Ectodermal cell (in vitro differentiated cells): ENCODE data around the gene UGT2B7.
"Not testable (repeated sequence)": the region's sequence is repeated elsewhere in the genome, so short reads cannot be mapped to it uniquely, and the experiment has no call there.

Experiments
- H3K27ac ChIP-seq: 2 replicates; pipeline ENCODE4 v1.7.0; 2013; ENCODE audit warnings: mild to moderate bottlenecking, low read depth, low read length; ENCODE audit not compliant: insufficient read depth, poor library complexity, severe bottlenecking
- H3K27me3 ChIP-seq: 2 replicates; pipeline ENCODE4 v1.7.0; 2013; ENCODE audit warnings: mild to moderate bottlenecking, low read length; ENCODE audit not compliant: insufficient read depth, control insufficient read depth, poor library complexity, severe bottlenecking
- H3K36me3 ChIP-seq: one replicate; pipeline ENCODE4 v1.7.0; 2013; ENCODE audit warnings: low read length; ENCODE audit not compliant: control insufficient read depth, insufficient read depth
- H3K4me1 ChIP-seq: one replicate; pipeline ENCODE4 v1.7.0; 2013; ENCODE audit warnings: low read length; ENCODE audit not compliant: control insufficient read depth, insufficient read depth
- H3K4me3 ChIP-seq: 2 replicates; pipeline ENCODE4 v1.7.0; 2013; ENCODE audit warnings: low read depth, low read length, control low read depth; ENCODE audit not compliant: insufficient read depth
- H3K9me3 ChIP-seq: 2 replicates; pipeline ENCODE4 v1.7.0; 2013; ENCODE audit warnings: mild to moderate bottlenecking, low read length, moderate library complexity; ENCODE audit not compliant: control insufficient read depth
- WGBS, 2 experiments: methylation state at CpG; one replicate each; pipeline ENCODE4 v1.1.7; 2013; ENCODE audit warnings: missing lambda C conversion rate in 2 of 2; 5-methylcytosine and 5-hydroxymethylcytosine counted together

The UGT2B7 gene

DNA sequence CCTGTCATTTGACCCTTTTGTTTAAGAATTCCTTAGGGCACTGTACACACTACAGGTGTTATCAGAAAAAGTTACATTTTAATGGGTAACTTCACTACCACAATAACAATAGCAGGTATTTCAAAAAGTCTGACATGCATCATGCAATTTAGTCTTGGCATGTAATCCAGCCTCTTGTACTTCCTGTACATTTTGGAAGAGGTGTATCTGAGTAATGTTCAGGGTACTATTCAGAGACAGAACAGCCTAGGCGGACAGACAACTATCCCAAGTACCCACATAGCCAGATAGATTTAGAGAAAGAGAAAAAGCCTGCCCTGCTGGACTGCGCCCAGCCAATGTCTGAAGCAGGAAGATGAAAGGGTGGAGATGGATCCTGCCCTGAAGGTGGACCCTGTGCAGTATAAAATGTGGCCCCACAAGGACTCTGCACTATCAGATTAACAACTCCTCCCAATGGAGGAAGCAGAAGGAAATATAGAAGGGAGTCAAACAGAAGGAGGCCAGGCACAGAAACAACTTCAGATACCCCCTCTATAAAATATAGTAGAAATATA is 8.5 kb downstream of the UGT2B7 start:
- H3K4me1 ChIP-seq = no peaks in the 10 kb centered on the region
- no peaks in the 10 kb centered on the region for H3K36me3 ChIP-seq
- H3K27me3 ChIP-seq = no peaks in the 10 kb centered on the region
- H3K4me3 ChIP-seq = no peak overlapping the region
- WGBS, 2 experiments = 94 to 97% methylated on average over 2 of the region's 2 CpGs
- no peak overlapping the region for H3K27ac ChIP-seq
- no peaks in the 10 kb centered on the region for H3K9me3 ChIP-seq

DNA sequence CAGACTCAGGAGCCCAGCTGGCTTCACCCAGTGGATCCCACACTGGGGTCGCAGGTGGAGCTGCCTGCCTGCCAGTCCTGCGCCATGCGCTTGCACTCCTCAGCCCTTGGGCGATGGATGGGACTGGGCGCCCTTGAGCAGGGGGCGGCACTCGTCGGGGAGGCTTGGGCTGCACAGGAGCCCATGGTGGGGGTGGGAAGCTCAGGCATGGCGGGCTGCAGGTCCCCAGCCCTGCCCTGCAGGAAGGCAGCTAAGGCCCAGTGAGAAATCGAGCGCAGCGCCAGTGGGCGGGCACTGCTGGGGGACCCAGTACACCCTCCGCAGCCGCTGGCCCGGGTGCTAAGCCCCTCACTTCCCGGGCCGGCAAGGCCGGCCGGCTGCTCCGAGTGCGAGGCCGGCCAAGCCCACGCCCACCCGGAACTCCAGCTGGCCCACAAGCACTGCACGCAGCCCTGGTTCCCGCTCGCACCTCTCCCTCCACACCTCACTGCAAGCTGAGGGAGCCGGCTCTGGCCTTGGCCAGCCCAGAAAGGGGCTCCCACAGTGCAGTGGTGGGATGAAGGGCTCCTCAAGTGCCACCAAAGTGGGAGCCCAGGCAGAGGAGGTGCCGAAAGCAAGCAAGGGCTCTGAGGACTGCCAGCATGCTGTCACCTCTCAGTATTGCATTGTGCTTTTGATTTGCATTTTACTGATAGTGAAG is 19.0 kb downstream of the UGT2B7 start:
- 95 to 96% methylated on average over 30 of the region's 30 CpGs for whole genome bisulfite sequencing, 2 experiments
- not testable (repeated sequence) for H3K27ac ChIP-seq

DNA sequence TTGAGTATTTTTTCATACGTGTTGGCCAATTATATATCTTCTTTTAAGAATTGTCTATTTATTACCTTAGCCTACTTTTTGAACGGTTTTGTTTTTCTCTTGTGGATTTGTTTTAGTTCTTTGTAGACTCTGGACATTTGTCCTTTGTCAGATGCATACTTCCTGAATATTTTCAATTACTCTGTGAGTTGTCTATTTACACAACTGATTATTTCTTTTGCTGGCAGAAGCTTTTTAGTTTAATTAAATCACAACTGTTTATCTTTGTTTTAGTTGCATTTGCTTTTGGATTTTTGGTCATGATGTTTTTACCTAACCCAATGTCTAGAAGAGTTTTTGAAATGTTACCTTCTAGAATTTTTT is 19.6 kb downstream of the UGT2B7 start:
- Histone ChIP-seq H3K27me3 (no peaks in the 10 kb centered on the region), H3K4me3 (no peak overlapping the region)
- WGBS, 2 experiments = 100% methylated on average over 2 of the region's 2 CpGs; no CpG with 5 or more reads in 1 of the 2 experiments

More for the DNA sequence above, 19.0 kb downstream of the UGT2B7 start:
- not testable (repeated sequence) for H3K4me3 ChIP-seq, H3K9me3 ChIP-seq, H3K36me3 ChIP-seq, H3K27me3 ChIP-seq, H3K4me1 ChIP-seq

DNA sequence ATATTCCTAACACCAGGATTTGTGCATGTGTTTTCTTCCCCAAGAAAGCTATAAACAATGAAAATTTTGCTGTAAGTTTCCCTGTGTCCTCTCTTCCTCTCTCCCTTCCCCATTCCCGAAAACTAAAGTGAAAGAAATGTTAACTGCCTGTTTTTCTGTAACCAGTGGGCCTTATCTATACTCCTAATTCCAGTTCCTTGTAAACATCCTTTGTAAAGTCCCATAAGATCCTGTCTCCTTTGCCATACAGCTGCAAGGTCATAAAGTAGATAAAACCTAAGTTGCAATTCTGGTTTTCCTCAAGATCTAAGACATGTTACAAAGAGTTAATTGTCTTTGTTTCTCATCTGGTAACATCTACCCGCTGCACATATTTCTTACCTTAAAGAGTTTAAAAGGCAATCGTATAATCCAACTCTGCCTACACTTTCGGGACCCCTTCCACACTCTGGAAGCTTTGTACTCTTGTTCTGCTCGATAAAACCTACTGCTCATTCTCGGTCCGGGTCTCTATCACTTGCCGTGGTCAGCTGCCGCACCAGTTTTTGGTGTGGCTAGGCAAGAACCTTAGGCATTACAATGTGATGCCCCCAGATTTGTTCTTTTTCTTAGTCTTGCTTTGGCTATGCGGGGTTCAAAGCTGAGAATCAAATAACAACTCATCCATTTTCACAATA is 20.5 kb downstream of the UGT2B7 start:
- 93 to 97% methylated on average over 9 to 10 of the region's 10 CpGs for WGBS, 2 experiments
- Histone ChIP-seq H3K4me3 (no peak overlapping the region), H3K36me3 (no peaks in the 10 kb centered on the region), H3K4me1 (no peaks in the 10 kb centered on the region), H3K27ac (no peak overlapping the region), H3K9me3 (no peaks in the 10 kb centered on the region), H3K27me3 (no peaks in the 10 kb centered on the region)

More for the DNA sequence above, 19.6 kb downstream of the UGT2B7 start:
- Histone ChIP-seq H3K27ac (no peak overlapping the region), H3K36me3 (no peaks in the 10 kb centered on the region), H3K4me1 (no peaks in the 10 kb centered on the region), H3K9me3 (no peaks in the 10 kb centered on the region)

DNA sequence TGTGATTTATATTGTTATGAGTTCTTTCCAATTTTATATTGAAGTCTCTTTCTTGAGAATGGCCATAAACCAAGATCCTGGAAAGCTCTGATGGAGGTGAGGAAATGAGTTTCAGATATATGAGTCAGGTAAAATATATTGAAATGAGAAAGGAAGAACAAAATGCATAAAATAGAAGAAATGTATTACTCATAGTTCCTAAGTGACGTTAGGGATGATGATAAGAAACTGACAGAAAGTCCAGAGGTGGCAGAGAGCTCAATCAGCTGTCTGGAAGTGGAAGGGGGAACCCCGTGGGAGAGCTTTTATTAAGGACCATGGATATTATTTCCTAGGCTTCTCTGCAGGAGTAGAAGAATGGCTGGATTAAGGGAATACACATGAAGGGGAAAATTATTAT is 24.6 kb downstream of the UGT2B7 start:
- Histone ChIP-seq H3K4me1 (no peaks in the 10 kb centered on the region), H3K27ac (no peak overlapping the region), H3K4me3 (no peak overlapping the region), H3K36me3 (no peaks in the 10 kb centered on the region), H3K9me3 (no peaks in the 10 kb centered on the region), H3K27me3 (no peaks in the 10 kb centered on the region)
- 82 to 87% methylated on average over 2 of the region's 2 CpGs for WGBS, 2 experiments

DNA sequence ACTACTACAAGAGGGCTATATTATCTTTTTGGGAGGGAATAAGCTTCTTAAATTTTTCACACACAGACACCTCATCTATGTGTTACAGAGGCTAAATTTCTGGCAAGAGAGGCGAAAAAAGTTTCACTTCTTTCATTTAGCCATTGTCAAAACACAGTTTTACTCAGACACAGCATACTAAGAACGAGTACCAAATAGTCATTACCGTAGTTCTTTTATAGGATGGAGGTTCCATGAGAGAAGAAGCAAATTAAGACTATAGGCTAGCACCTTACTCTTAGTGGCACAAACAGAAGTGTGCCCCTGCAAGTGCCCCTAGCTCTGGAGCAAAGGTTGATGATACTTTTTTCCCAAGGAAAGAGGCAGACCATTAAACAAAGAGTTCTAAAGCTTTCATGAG is 26.2 kb downstream of the UGT2B7 start:
- Histone ChIP-seq H3K27me3 (no peaks in the 10 kb centered on the region), H3K9me3 (no peaks in the 10 kb centered on the region), H3K4me3 (no peak overlapping the region), H3K4me1 (no peaks in the 10 kb centered on the region), H3K36me3 (no peaks in the 10 kb centered on the region), H3K27ac (no peak overlapping the region)
- WGBS, 2 experiments = 78% methylated on average over 3 of the region's 3 CpGs

DNA sequence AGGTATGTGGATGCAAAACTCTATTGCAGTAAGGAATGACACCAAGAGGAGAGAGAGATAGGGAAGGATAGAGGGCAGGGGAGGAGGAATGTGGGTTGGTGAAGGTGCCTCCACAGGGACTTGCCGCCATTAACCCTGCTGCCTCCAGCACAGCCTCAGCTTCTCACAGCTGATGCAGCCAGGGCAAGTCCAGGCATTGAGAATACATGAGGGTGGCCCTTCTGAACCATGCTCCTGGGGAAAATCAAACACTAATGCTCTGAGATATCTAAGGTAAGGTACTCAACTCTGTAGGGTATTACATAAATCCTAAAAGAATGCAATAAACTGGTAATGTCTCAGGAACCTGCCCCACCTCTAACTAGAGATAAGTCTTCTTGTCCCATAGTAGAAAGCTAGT is 28.7 kb downstream of the UGT2B7 start:
- H3K4me3 ChIP-seq = no peak overlapping the region
- no peaks in the 10 kb centered on the region for H3K4me1 ChIP-seq
- H3K27me3 ChIP-seq = no peaks in the 10 kb centered on the region
- H3K36me3 ChIP-seq = no peaks in the 10 kb centered on the region
- no peak overlapping the region for H3K27ac ChIP-seq
- 92 to 95% methylated on average over 1 of the region's 1 CpG for WGBS, 2 experiments
- H3K9me3 ChIP-seq = no peaks in the 10 kb centered on the region

DNA sequence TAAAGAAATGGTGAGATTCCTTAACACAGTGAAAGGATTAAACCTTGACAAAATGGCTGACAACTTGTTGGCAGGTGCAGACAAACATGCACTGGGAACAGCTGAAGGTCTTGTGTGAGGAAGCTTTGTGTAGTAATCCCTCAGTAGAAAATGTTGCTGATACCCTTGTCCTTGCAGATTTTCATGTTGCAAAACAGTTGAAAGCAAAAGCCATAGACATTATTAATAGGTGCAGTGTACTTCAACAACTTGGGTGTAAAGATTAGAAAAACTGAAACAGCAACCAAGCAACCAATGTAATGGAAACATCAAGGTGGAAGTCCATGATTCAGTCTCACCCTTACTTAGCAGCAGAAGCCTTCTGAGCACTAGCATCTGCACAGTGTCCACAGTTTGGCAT is 29.8 kb downstream of the UGT2B7 start:
- H3K4me3 ChIP-seq = no peak overlapping the region
- H3K36me3 ChIP-seq = no peaks in the 10 kb centered on the region
- H3K9me3 ChIP-seq = no peaks in the 10 kb centered on the region
- H3K4me1 ChIP-seq = no peaks in the 10 kb centered on the region
- no peaks in the 10 kb centered on the region for H3K27me3 ChIP-seq
- no peak overlapping the region for H3K27ac ChIP-seq

DNA sequence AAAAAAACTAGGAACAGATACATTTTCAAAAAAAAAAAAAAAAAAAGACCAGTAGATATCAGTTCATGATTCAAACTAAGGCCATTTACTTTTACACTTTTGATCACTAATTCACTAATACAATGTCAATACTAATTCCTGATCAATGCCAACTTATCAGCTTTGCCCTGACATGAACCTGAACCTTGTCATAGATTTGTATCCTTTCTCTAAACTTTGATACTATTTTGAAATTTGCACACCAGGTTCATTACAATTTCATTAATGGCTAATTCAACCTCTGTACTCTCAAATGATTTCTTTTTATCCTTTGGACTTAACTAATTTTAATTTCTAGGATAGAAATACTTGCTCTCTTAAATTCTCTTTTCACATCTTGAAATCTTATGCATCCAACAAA is 37.7 kb downstream of the UGT2B7 start:
- H3K4me1 ChIP-seq = no peaks in the 10 kb centered on the region
- H3K36me3 ChIP-seq = no peaks in the 10 kb centered on the region
- no peaks in the 10 kb centered on the region for H3K9me3 ChIP-seq
- no peak overlapping the region for H3K4me3 ChIP-seq
- no peaks in the 10 kb centered on the region for H3K27me3 ChIP-seq
- no peak overlapping the region for H3K27ac ChIP-seq

DNA sequence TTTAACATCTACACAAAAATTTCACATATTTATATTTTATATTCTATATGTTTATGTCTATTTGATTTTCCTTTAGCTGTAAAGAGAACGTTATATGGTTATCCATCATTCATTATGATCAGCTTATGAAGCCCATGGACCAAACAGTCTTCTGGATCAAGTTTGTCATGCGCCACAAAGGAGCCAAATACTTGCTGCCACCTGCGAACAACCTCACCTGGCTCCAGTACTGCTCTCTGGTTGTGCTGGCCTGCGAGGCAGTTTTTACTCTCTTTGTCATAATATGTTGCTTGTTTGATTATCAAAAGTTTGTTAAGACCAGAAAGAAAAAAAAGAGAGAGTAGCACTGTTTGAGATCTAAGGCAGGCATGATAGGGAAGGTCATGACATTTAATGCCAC is 38.2 kb downstream of the UGT2B7 start:
- Histone ChIP-seq H3K27ac (no peak overlapping the region), H3K9me3 (no peaks in the 10 kb centered on the region), H3K27me3 (no peaks in the 10 kb centered on the region), H3K36me3 (no peaks in the 10 kb centered on the region), H3K4me1 (no peaks in the 10 kb centered on the region), H3K4me3 (no peak overlapping the region)
- 93 to 100% methylated on average over 3 to 4 of the region's 4 CpGs for WGBS, 2 experiments
